GM12878 (cell line): Measurements from ENCODE around the gene STYXL1. TPM values are rescaled to one million over a fixed set of nuclear protein-coding genes. Genes with fewer than 3 reads are reported as not detected.
"Not testable (repeated sequence)": the region's sequence is repeated elsewhere in the genome, so short reads cannot be mapped to it uniquely, and the experiment has no call there.

Source experiments
- ATAC-seq: fragments of 200-7000 bp; cut with Tn5 transposase; 3 replicates; pipeline ENCODE4 v1.9.1; 2020; ENCODE audit warnings: mild to moderate bottlenecking, moderate library complexity
- BruUV-seq: library from RNA; stranded (reverse); fragments of 400-500 nt; replicated peaks from 2 replicates; lab custom pipeline; 2021; lab: Mats Ljungman, UMichigan
- CTCF ChIA-PET: fragments of 300-600 bp; sonication (Branson Sonifier 250); formaldehyde crosslinking; extraction: SDS; loops from one replicate; lab custom pipeline; 2021; ENCODE audit warnings: inconsistent platforms; lab: Yijun Ruan, JAX
- POLR2A ChIA-PET: fragments of 350-600 bp; formaldehyde crosslinking; extraction: SDS; loops from one replicate; lab custom pipeline; 2021; ENCODE audit warnings: inconsistent platforms; lab: Charles Lee
- RAD21 ChIA-PET: fragments of 300-600 bp; sonication (Branson Sonifier 250); formaldehyde crosslinking; loops from one replicate; lab custom pipeline; 2023; ENCODE audit warnings: antibody characterized with exemption; ENCODE audit not compliant: unreplicated experiment; lab: Charles Lee
- SMC1A ChIA-PET: fragments of 300-600 bp; sonication (Branson Sonifier 250); formaldehyde crosslinking; loops from one replicate; lab custom pipeline; 2023; ENCODE audit not compliant: unreplicated experiment, uncharacterized antibody; lab: Charles Lee
- DNase-seq: peaks from one replicate; pipeline ENCODE4 v3.0.0-alpha.2; 2011; ENCODE audit warnings: low read depth, low spot score
- FAIRE-seq: peaks from 3 replicates; lab custom pipeline; 2011; peaks lifted over from hg19 to GRCh38; lab: Jason Lieb, UNC
- H2AFZ ChIP-seq: 2 replicates; pipeline ENCODE4 v1.6.0; 2011; ENCODE audit warnings: low read depth, low read length, control low read depth; ENCODE audit not compliant: control insufficient read depth
- H3K27ac ChIP-seq: 2 replicates; pipeline ENCODE4 v1.5.1; 2011; ENCODE audit warnings: control low read depth; ENCODE audit not compliant: control insufficient read depth, insufficient read depth
- H3K27me3 ChIP-seq, 2 experiments: replicated peaks in 1 of 2; 2 replicates each; pipeline versions ENCODE4 v1.6.0 to v1.6.1; 2011; ENCODE audit warnings: low read length in 1 of 2; ENCODE audit not compliant: control insufficient read depth in 2 of 2, insufficient read depth in 2 of 2
- H3K36me3 ChIP-seq, 2 experiments: 2 replicates each; pipeline ENCODE4 v1.5.1; 2011; ENCODE audit warnings: low read length in 1 of 2; ENCODE audit not compliant: control insufficient read depth in 2 of 2, insufficient read depth in 2 of 2
- H3K4me1 ChIP-seq: 2 replicates; pipeline ENCODE4 v1.6.1; 2011; ENCODE audit warnings: mild to moderate bottlenecking, low read length, moderate library complexity, mixed read lengths; ENCODE audit not compliant: control insufficient read depth, insufficient read depth
- H3K4me2 ChIP-seq: 2 replicates; pipeline ENCODE4 v1.6.0; 2011; ENCODE audit warnings: control low read depth; ENCODE audit not compliant: control insufficient read depth, insufficient read depth
- H3K4me3 ChIP-seq: fragments of 200-600 bp; sonication (generic); 2 replicates; pipeline ENCODE4 v1.5.1; 2016
- H3K79me2 ChIP-seq: 2 replicates; pipeline ENCODE4 v1.6.0; 2011; ENCODE audit warnings: low read length; ENCODE audit not compliant: control insufficient read depth, insufficient read depth
- H3K9ac ChIP-seq: 2 replicates; pipeline ENCODE4 v1.8.0; 2011; ENCODE audit warnings: low read length, control low read depth, mixed read lengths; ENCODE audit not compliant: control insufficient read depth, insufficient read depth
- H3K9me3 ChIP-seq: replicated peaks from 3 replicates; pipeline ENCODE4 v1.5.1; 2011; ENCODE audit warnings: mild to moderate bottlenecking, low read length; ENCODE audit not compliant: control insufficient read depth, insufficient read depth
- H4K20me1 ChIP-seq: 2 replicates; pipeline ENCODE4 v1.6.0; 2011; ENCODE audit not compliant: control insufficient read depth, insufficient read depth
- ETV6 ChIP-seq, 2 experiments: fragments of 450-650 bp in 1 of 2; IDR thresholded peaks in 1 of 2; conservative IDR thresholded peaks in 1 of 2; 2 replicates each; pipeline ENCODE4 v1.6.1; 2014; ENCODE audit warnings: antibody characterized with exemption in 1 of 2, borderline replicate concordance in 1 of 2, low read depth in 1 of 2, mild to moderate bottlenecking in 1 of 2, moderate library complexity in 1 of 2
- NFIC ChIP-seq: IDR thresholded peaks from 2 replicates; pipeline ENCODE4 v1.6.1; 2012; ENCODE audit warnings: low read depth, mild to moderate bottlenecking, inconsistent platforms, low read length, moderate library complexity
- POLR2AphosphoS2 ChIP-seq: IDR thresholded peaks from 2 replicates; pipeline ENCODE4 v1.6.1; 2011; ENCODE audit warnings: low read depth, mild to moderate bottlenecking, low read length, improper control_type of control experiment, moderate library complexity
- POLR2AphosphoS5 ChIP-seq: IDR thresholded peaks from 2 replicates; pipeline ENCODE4 v1.6.1; 2011; ENCODE audit warnings: mild to moderate bottlenecking, low read length, inconsistent platforms
- RUNX3 ChIP-seq: IDR thresholded peaks from 2 replicates; pipeline ENCODE4 v1.6.1; 2012; ENCODE audit warnings: low read length, inconsistent platforms
- SIN3A ChIP-seq: IDR thresholded peaks from 2 replicates; pipeline ENCODE4 v1.6.1; 2012; ENCODE audit warnings: low read depth, low read length, improper control_type of control experiment
- ZNF384 ChIP-seq: IDR thresholded peaks from 2 replicates; pipeline ENCODE4 v1.6.1; 2012; ENCODE audit warnings: low read depth, mild to moderate bottlenecking, low read length, improper control_type of control experiment, borderline replicate concordance
- WGBS: methylation state at CpG from one replicate; pipeline ENCODE4 v1.1.6; 2016; ENCODE audit warnings: low lambda C conversion rate; ENCODE audit not compliant: insufficient replicate concordance, insufficient coverage; ENCODE audit errors: missing lambda C conversion rate; 5-methylcytosine and 5-hydroxymethylcytosine counted together
- in situ Hi-C: fragments of 300-500 bp; cut with MboI; formaldehyde crosslinking; loops from 9 replicates; pipeline ENCODE4 v1.14.3; 2018; ENCODE audit warnings: mixed read lengths
- intact Hi-C: fragments of 100-400 bp; cut with micrococcal nuclease; formaldehyde crosslinking; loops from one replicate; pipeline ENCODE4 v1.14.2; 2022; ENCODE audit not compliant: unreplicated experiment
- polyA plus RNA-seq, 11 experiments: library from polyadenylated mRNA; depleted of rRNA in 4 of 11; unstranded in 6 of 11; stranded (reverse) in 5 of 11; fragments of >200 nt; fragmentation: Nextera tagmentation in 4 of 11; fragmentation: Illumina TruSeq in 1 of 11; extraction: Ambion mirVana in 4 of 11; extraction: Trizol in 1 of 11; gene quantifications; 1 replicate in 1 of 11; 2 replicates in 10 of 11; pipeline versions ENCODE4 v1.2.1 to v1.2.3, GENCODE V29; 2011 to 2016; ENCODE audit warnings: inconsistent platforms in 2 of 11, missing spikeins in 2 of 11, low read depth in 1 of 11
- total RNA-seq, 4 experiments: library from RNA; depleted of rRNA in 3 of 4; stranded (reverse); fragments of >200 nt in 3 of 4; fragmentation: Illumina TruSeq in 1 of 4; extraction: Trizol in 1 of 4; gene quantifications; 2 replicates each; pipeline versions ENCODE4 v1.2.1 to v1.2.3, GENCODE V29; 2013 to 2021

The STYXL1 gene
- total and polyA plus RNA-seq, 10 of the 15 experiments (the other 5 are each of a cell fraction or from before 2014, with no cell fraction given): 18.4 to 65.9 (median 40.7) TPM

DNA sequence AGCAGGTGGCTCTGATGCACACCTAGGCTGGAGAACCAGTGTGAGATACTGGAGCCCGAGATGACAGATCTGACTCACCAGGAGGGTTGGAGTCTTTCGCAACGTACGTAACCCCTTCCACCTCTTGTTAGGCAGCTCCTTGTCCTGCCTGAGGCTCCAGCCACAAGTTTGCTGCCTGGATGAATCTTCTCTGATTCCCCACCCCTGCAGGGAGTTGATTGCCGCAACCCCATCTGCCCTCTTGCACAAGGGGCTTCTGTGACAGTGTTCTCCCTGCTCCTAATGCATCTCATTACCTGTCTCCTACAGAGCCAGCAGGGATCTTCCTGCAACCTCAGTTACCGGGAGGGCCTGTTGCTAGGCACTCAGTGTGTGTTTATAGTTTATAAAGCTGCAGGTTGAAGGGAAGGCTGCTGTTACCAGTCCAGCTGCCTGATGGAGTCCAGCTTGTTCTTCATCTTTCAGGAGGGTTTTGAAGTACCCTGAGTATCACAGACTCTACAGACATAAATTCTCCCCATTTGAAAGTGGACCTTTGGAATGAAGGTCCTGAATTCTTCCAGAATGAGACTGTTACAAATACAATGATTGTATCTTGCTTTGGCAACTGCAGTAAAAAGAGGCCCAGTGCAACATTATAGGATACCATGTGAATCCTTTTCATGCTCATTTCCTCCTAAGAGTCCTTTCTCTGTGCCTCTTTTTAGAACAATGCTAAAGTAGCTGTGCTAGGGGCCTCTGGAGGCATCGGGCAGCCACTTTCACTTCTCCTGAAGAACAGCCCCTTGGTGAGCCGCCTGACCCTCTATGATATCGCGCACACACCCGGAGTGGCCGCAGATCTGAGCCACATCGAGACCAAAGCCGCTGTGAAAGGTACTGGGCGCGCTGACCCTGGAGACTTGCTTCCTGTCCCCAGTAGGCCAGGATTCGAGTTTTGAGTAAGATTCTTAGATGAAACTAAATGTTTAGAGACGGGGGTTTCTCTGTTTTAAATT, 6.6 kb upstream of the STYXL1 start:
- peaks cover 23 to 47% of the 10 kb centered on the region in 2 experiments for H3K36me3 ChIP-seq

DNA sequence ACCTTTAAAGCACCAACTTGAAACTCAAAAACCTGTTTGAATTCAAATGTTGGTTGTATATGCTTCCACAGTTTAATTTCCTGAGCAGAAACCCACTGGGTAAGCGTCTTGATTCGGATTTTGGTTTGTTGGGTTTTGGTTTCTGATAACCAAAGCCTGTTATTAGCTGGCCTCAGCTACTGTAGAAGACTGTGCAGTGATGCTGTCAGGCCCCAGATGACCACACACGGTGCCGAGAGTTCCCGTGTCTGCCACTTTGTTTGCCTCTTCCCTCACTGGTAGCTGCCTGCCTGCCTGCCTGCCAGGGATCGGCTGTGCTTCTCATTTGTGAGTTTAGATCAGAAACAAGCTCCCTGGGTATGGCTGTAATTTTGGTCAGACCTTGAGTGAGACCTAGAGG, 5.7 kb upstream of the STYXL1 start:
- DNase-seq: no peak
- ChIA-PET CTCF (no interaction called here), RAD21 (no interaction called here), SMC1A (no interaction called here), POLR2A (no interaction called here)
- Histone ChIP-seq H3K4me2 (peak overlapping the region; percentile 40; the same call in 1 of the 2 replicates), H2AFZ (no peak overlapping the region), H3K36me3 (peaks cover 18 to 44% of the 10 kb centered on the region in 2 experiments), H3K4me1 (peaks cover 18% of the 10 kb centered on the region), H3K4me3 (no peak overlapping the region), H4K20me1 (peaks cover 9% of the 10 kb centered on the region; the same call in 1 of the 2 replicates), H3K27me3 (no peaks in the 10 kb centered on the region), H3K9ac (no peak overlapping the region), H3K9me3 (no peaks in the 10 kb centered on the region), H3K79me2 (peaks cover 61% of the 10 kb centered on the region), H3K27ac (no peak overlapping the region)
- in situ Hi-C loops: no loop called here
- BruUV-seq: no TSS peak
- 2% methylated on average over 6 of the region's 6 CpGs for WGBS
- intact Hi-C loops: no loop called here
- TF ChIP-seq ETV6 (conservative IDR thresholded peaks at IDR 0.05 in 1 of 2, IDR thresholded peaks at IDR 0.05 in 1 of 2; ENCODE audit: borderline replicate concordance in 1 of 2, low read depth in 1 of 2): no peak
- TF ChIP-seq RUNX3: peak; percentile 37
- TF ChIP-seq SIN3A: no peak
- no peak for TF ChIP-seq NFIC
- no peak for TF ChIP-seq ZNF384
- FAIRE-seq: no peak
- ATAC-seq: no peak

More for the DNA sequence above, 6.6 kb upstream of the STYXL1 start:
- TF ChIP-seq POLR2AphosphoS5 (peak; percentile 32; the same call in 1 of the 2 replicates), POLR2AphosphoS2 (no peak)
- TF ChIP-seq, all 136 proteins: peak for 1
- POLR2A ChIA-PET: no interaction called here
- in situ Hi-C loops (no loop called here), intact Hi-C loops (no loop called here)
- DNase-seq: no peak
- CTCF ChIA-PET: interaction anchor here (0.6 kb wide), 1 partner anchor 12 kb away, joined by 3 read pairs; no protein-coding TSS in a partner anchor
- peaks cover 9% of the 10 kb centered on the region; the same call in 1 of the 2 replicates for H4K20me1 ChIP-seq
- 45% methylated on average over 18 of the region's 18 CpGs for WGBS
- RAD21 ChIA-PET: no interaction called here
- no peaks in the 10 kb centered on the region for H3K27me3 ChIP-seq
- H3K27ac ChIP-seq: no peak overlapping the region
- H3K4me3 ChIP-seq: no peak overlapping the region
- no peaks in the 10 kb centered on the region for H3K9me3 ChIP-seq
- SMC1A ChIA-PET: no interaction called here
- 0 out of 2 replicates have a peak overlapping the region, but pooled peaks have one; percentile 41 for H3K4me2 ChIP-seq
- H3K9ac ChIP-seq: no peak overlapping the region
- BruUV-seq: no TSS peak
- H3K79me2 ChIP-seq: peaks cover 51% of the 10 kb centered on the region
- no peak for ATAC-seq
- H3K4me1 ChIP-seq: peaks cover 15% of the 10 kb centered on the region
- H2AFZ ChIP-seq: no peak overlapping the region
- no peak for FAIRE-seq

DNA sequence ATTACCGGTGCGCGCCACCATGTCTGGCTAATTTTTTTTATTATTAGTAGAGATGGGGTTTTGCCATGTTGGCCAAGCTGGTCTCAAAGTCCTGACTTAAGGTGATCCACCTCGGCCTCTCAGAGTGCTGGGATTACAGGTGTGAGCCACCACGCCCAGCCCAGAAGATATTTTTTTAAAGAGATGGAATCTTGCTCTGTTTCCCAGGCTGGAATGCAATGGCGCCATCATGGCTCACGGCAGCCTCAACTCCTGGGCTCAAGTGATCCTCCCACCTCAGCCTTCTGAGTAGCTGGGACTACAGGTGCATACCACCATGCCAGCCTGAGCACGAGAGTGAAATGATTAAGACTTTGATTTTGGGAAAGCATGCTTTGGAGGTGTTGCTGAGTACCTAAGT, 4.9 kb upstream of the STYXL1 start:
- H3K27me3 ChIP-seq, DNase-seq, H4K20me1 ChIP-seq, BruUV-seq, H3K4me2 ChIP-seq, H3K27ac ChIP-seq, CTCF ChIA-PET, H2AFZ ChIP-seq, H3K9me3 ChIP-seq, intact Hi-C loops, RAD21 ChIA-PET, ATAC-seq, H3K4me3 ChIP-seq, FAIRE-seq, H3K9ac ChIP-seq, in situ Hi-C loops: not testable (repeated sequence)
- Histone ChIP-seq H3K36me3 (peaks cover 13 to 40% of the 10 kb centered on the region in 2 experiments), H3K79me2 (peaks cover 68% of the 10 kb centered on the region), H3K4me1 (peaks cover 18% of the 10 kb centered on the region)
- WGBS: 92% methylated on average over 8 of the region's 8 CpGs
- ChIA-PET POLR2A (interaction anchor here (1.5 kb wide), 1 partner anchor 138 kb away, joined by 3 read pairs; the partner anchor contains the start of gene POR), SMC1A (interaction anchor here (0.7 to 1.0 kb wide), 2 partner anchors 32 to 179 kb away, joined by 3 to 4 read pairs; no protein-coding TSS in a partner anchor)
